RWPE2 (cell line): ENCODE results near the gene IRGQ.

Experiments used
- ATAC-seq: fragments of 200-7000 bp; cut with Tn5 transposase; 3 replicates; pipeline ENCODE4 v1.9.1; 2021; ENCODE audit warnings: low read depth
- DNase-seq: peaks from one replicate; pipeline ENCODE4 v3.0.0-alpha.2; 2020; ENCODE audit warnings: low spot score
- H3K27ac ChIP-seq: fragments of 450-650 bp; 2 replicates; pipeline ENCODE4 v1.5.1; 2017; ENCODE audit warnings: mild to moderate bottlenecking; ENCODE audit not compliant: poor library complexity, severe bottlenecking
- H3K27me3 ChIP-seq: fragments of 250-450 bp; sonication (Bioruptor Pico); 2 replicates; pipeline ENCODE4 v1.5.1; 2021; ENCODE audit warnings: mild to moderate bottlenecking, moderate library complexity; ENCODE audit not compliant: insufficient read depth, poor library complexity, severe bottlenecking
- H3K36me3 ChIP-seq: fragments of 250-450 bp; sonication (Bioruptor Pico); 2 replicates; pipeline ENCODE4 v1.5.1; 2020; ENCODE audit warnings: low read depth, mild to moderate bottlenecking, moderate library complexity
- H3K4me1 ChIP-seq: fragments of 250-450 bp; sonication (Bioruptor Pico); 2 replicates; pipeline ENCODE4 v1.5.1; 2021; ENCODE audit warnings: mild to moderate bottlenecking, moderate library complexity; ENCODE audit not compliant: insufficient read depth, poor library complexity, severe bottlenecking
- H3K4me3 ChIP-seq: fragments of 250-450 bp; sonication (Bioruptor Pico); 2 replicates; pipeline ENCODE4 v1.5.1; 2021; ENCODE audit warnings: mild to moderate bottlenecking, moderate library complexity; ENCODE audit not compliant: severe bottlenecking
- H3K9me3 ChIP-seq: fragments of 250-450 bp; sonication (Bioruptor Pico); 2 replicates; pipeline ENCODE4 v1.5.1; 2021; ENCODE audit warnings: mild to moderate bottlenecking, moderate library complexity; ENCODE audit not compliant: severe bottlenecking
- CTCF ChIP-seq: fragments of 450-650 bp; IDR thresholded peaks from one replicate; pipeline ENCODE4 v1.5.1; 2017; ENCODE audit warnings: mild to moderate bottlenecking, moderate library complexity; ENCODE audit not compliant: poor library complexity, severe bottlenecking

IRGQ gene

DNA sequence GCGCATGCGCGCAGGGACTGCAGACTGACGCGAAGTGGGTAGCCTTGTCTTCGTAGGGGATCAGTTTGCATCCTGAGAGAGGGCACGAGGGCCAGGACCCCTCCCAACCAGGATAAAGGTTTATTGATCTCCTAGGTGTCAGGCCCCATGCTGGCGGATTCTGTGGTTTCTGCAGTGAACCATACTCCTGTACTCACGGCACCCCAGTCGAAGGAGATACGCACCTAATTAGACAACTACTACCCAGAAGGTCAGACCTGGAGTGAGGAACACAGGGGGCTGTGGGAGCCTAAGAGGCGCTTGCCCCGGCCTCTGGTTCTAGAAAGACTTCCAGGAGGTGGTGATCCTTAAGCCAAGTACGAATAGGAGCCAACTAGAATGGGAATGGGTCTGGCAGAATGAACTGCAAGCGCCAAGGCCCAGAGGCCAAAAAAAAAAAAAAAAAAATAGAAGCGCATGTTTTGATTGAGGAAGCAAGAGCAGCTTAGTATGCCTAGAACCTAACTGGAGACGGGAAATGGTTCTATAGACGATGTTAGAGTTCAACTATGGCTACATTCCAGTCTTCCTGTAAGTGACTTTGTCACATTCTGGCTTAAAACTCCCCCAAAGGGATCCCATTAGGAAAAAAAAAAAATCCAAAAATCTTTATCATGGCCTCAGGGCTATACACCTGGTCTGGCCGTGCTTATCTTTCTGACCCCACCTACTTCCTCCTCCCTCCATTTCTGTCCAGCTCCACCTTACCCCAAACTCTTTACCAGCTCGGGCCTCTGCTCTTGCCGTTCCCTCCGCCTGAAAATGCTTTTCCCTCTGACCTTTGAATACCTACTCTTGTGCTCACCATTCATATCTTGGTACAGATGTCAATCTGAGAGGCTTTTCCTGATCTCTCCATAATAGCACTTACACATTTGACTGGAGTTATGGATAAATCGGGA, 24.4 kb upstream of the IRGQ start:
- Histone ChIP-seq H3K27me3 (no peaks in the 10 kb centered on the region), H3K9me3 (no peaks in the 10 kb centered on the region), H3K36me3 (no peaks in the 10 kb centered on the region), H3K27ac (peak overlapping the region; percentile 58), H3K4me1 (no peaks in the 10 kb centered on the region), H3K4me3 (peak overlapping the region; percentile 55)
- ATAC-seq (no peak), DNase-seq (no peak)
- TF ChIP-seq CTCF, result no peak

DNA sequence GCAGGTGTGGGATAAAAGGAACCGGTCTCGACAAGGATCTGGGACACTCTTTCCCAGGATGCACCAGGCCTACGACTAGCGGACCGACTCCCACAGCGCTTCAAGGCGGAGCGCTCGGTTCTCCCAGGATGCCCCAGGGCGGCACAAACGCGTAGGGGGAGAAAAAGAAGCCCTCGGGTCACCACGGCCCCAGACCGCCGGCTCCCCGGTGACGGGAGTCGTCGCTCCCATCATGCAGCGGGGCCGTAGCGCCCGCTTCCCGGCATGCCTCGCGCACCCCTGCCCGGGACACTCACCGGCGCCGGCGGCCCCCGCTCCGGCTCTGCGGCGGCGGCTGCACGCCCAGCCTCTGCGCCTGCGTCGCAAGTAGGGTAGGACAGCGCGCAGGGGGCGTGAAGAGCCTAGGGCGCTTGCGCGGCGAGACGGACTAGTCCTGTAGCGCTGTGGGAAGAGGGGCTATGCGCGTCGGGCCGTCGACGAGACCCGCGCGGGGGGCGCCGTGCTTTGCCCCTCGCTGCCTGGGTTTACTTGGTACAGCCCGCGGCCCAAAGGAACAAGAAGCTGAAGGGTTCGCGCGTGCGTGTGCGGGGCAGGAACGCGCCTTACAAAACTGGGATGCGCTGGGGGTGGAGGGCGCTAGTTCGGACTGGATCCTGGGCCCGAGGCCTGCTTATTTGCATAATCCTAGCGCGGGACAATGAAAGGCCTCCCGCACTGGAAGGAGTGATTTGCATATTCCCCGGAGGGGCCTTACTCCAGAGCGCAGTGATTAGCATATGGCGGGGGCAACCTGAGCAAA, 23.5 kb upstream of the IRGQ start, which contains the start of gene ZNF428:
Gene ZNF428 (minus strand): TSS at position 368 of the 799 bp plus-strand sequence. CDS start 5,325 bp downstream, outside the sequence.
- TF ChIP-seq CTCF, result no peak
- ATAC-seq, result peak; percentile 91
- H3K4me3 ChIP-seq, result peak within 1 kb of the TSS; percentile 55
- peak within 1 kb of the TSS; percentile 58 for H3K27ac ChIP-seq
- no peaks in the 10 kb centered on the region for H3K36me3 ChIP-seq
- H3K4me1 ChIP-seq, result no peaks in the 10 kb centered on the region
- H3K27me3 ChIP-seq, result no peaks in the 10 kb centered on the region
- DNase-seq, result peak; percentile 79
- no peaks in the 10 kb centered on the region for H3K9me3 ChIP-seq

DNA sequence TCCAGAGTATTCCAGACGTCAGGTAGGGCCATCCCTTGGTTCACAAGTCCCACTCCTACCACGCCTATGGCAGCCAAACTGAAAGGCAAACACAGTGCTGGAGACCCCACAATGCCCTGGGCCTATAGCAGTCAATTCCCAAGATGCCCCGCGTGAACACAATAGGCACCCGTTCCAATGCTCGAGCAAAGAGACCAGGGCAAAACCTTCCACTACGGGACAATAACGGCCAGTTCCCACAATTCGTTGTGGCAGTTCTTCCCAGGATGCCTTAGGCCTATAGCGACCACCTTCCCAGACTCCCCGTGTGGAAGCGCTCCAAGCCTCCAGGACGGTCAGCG, 23.0 kb upstream of the IRGQ start:
- Histone ChIP-seq H3K27ac (peak overlapping the region; percentile 58), H3K4me1 (no peaks in the 10 kb centered on the region), H3K27me3 (no peaks in the 10 kb centered on the region), H3K4me3 (peak overlapping the region; percentile 55), H3K36me3 (no peaks in the 10 kb centered on the region), H3K9me3 (no peaks in the 10 kb centered on the region)
- no peak for TF ChIP-seq CTCF
- DNase-seq (no peak), ATAC-seq (peak; percentile 28)

DNA sequence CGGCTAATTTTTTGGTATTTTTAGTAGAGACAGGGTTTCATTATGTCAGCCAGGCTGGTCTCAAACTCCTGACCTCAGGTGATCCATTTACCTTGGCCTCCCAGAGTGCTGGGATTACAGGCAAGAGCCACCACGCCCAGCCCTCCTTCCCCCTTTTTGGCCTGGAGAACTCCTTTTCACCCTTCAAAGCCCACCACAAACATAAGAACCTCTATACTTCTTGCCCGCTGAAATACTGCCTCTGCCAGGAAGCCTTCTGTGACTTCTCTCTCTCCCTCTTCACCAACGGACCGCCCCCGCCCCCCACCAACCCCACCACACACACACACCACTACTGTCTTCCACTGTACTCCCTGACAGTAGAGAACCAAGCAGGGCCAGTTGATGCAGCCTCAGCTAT, 21.0 kb upstream of the IRGQ start:
- peaks cover 7% of the 10 kb centered on the region; the same call in 1 of the 2 replicates for H3K36me3 ChIP-seq
- no peak for TF ChIP-seq CTCF
- no peaks in the 10 kb centered on the region for H3K4me1 ChIP-seq
- no peak overlapping the region for H3K27ac ChIP-seq
- no peak for ATAC-seq
- H3K27me3 ChIP-seq, result no peaks in the 10 kb centered on the region
- H3K9me3 ChIP-seq, result no peaks in the 10 kb centered on the region
- H3K4me3 ChIP-seq, result no peak overlapping the region
- no peak for DNase-seq
